ENCODE data around the gene CNTRL. TPM values are rescaled to one million over a fixed set of nuclear protein-coding genes. Genes with fewer than 3 reads are reported as not detected.

The CNTRL gene
- total RNA-seq, 3 donors from 2014 or later (not counting 1 experiment from before 2014, with no cell fraction given), result 59.1 to 74.3 (median 60.0) TPM

DNA sequence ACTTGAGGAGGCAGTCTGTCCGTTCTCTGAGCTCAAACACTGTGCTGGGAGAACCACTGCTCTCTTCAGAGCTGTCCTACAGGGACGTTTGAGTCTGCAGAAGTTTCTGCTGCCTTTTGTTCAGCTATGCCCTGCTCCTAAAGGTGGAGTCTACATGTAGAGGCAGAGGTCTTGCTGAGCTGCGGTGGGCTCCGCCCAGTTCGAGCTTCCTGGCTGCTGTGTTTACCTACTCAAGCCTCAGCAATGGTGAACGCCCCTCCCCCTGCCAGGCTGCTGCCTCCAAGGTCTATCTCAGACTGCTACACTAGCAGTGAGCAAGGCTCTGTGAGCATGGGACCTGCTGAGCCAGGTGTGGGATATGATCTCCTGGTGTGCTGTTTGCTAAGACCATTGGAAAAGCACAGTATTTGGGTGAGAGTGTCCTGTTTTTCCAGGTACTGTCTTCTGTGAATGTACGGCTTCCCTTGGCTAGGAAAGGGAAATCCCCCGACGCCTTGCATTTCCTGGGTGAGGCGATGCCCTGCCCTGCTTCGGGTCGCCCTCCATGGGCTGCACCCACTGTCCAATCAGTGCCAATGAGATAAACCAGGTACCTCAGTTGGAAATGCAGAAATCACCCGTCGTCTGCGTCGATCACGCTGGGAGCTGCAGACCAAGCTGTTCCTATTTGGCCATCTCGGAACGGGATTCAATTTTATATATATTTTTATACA, 58.5 kb downstream of the CNTRL start:
- peaks cover 48 to 52% of the 10 kb centered on the region in 2 donors for H3K4me1 Mint-ChIP-seq
- DNase-seq (peak; percentile 37 to 83), ATAC-seq (peak; percentile 49 to 87 (median 81))
- H3K36me3 ChIP-seq (ENCODE audit: control insufficient read depth, insufficient read depth, low read length), result peaks cover 30% of the 10 kb centered on the region
- H3K27me3 Mint-ChIP-seq (ENCODE audit: low read depth in 2 of 2), result no peaks in the 10 kb centered on the region
- WGBS (ENCODE audit: insufficient coverage), result 40% methylated on average over 17 of the region's 19 CpGs
- peaks cover 14% of the 10 kb centered on the region for H3K4me1 ChIP-seq (ENCODE audit: control insufficient read depth, insufficient read depth, low read length)
- peak overlapping the region; percentile 28 for H3K27ac ChIP-seq (ENCODE audit: low read length)
- H3K4me3 ChIP-seq (ENCODE audit: low read length), result no peak overlapping the region
- intact Hi-C loops (cut with micrococcal nuclease), result no loop called here
- TF ChIP-seq, protein P1, sequence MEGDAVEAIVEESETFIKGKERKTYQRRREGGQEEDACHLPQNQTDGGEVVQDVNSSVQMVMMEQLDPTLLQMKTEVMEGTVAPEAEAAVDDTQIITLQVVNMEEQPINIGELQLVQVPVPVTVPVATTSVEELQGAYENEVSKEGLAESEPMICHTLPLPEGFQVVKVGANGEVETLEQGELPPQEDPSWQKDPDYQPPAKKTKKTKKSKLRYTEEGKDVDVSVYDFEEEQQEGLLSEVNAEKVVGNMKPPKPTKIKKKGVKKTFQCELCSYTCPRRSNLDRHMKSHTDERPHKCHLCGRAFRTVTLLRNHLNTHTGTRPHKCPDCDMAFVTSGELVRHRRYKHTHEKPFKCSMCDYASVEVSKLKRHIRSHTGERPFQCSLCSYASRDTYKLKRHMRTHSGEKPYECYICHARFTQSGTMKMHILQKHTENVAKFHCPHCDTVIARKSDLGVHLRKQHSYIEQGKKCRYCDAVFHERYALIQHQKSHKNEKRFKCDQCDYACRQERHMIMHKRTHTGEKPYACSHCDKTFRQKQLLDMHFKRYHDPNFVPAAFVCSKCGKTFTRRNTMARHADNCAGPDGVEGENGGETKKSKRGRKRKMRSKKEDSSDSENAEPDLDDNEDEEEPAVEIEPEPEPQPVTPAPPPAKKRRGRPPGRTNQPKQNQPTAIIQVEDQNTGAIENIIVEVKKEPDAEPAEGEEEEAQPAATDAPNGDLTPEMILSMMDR (IDR thresholded peaks at IDR 0.05), result no peak
- H3K9me3 Mint-ChIP-seq, result no peaks in the 10 kb centered on the region
- H3K36me3 Mint-ChIP-seq, result peaks cover 18% of the 10 kb centered on the region
- peak overlapping the region; percentile 53 for H3K4me3 Mint-ChIP-seq
- H3K27ac Mint-ChIP-seq, result peak overlapping the region; percentile 57
- no peaks in the 10 kb centered on the region for H3K27me3 ChIP-seq (ENCODE audit: control insufficient read depth, insufficient read depth, low read length)
- no peaks in the 10 kb centered on the region for H3K9me3 ChIP-seq (ENCODE audit: control insufficient read depth, insufficient read depth, low read length)

DNA sequence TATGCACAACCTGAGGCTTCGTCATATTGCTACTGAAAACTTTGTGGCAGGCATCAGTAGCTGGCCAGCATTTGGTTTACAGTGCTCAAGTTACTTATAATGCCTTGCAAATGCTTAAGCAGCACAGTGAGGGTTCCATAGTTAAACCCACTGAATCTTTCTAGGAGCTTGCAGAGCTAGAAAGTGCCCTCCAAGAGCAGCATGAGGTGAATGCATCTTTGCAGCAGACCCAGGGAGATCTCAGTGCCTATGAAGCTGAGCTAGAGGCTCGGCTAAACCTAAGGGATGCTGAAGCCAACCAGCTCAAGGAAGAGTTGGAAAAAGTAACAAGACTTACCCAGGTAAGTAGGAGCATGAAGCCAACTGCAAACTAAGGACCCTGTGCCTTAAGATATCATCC, 60.9 kb downstream of the CNTRL start:
- no peak overlapping the region for H3K4me3 ChIP-seq (ENCODE audit: low read length)
- peaks cover 38% of the 10 kb centered on the region for H3K36me3 Mint-ChIP-seq
- DNase-seq (no peak), ATAC-seq (no peak)
- WGBS (ENCODE audit: insufficient coverage), result 95% methylated on average over 2 of the region's 2 CpGs
- no peaks in the 10 kb centered on the region for H3K27me3 ChIP-seq (ENCODE audit: control insufficient read depth, insufficient read depth, low read length)
- H3K36me3 ChIP-seq (ENCODE audit: control insufficient read depth, insufficient read depth, low read length), result peaks cover 53% of the 10 kb centered on the region
- peaks cover 14% of the 10 kb centered on the region for H3K4me1 ChIP-seq (ENCODE audit: control insufficient read depth, insufficient read depth, low read length)
- TF ChIP-seq, protein P1 (IDR thresholded peaks at IDR 0.05), result no peak
- intact Hi-C loops (cut with micrococcal nuclease), result no loop called here
- H3K27ac ChIP-seq (ENCODE audit: low read length), result no peak overlapping the region
- H3K27ac Mint-ChIP-seq, result no peak overlapping the region
- H3K4me1 Mint-ChIP-seq, result peaks cover 33 to 35% of the 10 kb centered on the region in 2 donors
- H3K9me3 ChIP-seq (ENCODE audit: control insufficient read depth, insufficient read depth, low read length), result no peaks in the 10 kb centered on the region
- H3K27me3 Mint-ChIP-seq (ENCODE audit: low read depth in 2 of 2), result no peaks in the 10 kb centered on the region
- H3K9me3 Mint-ChIP-seq, result no peaks in the 10 kb centered on the region
- H3K4me3 Mint-ChIP-seq, result no peak overlapping the region

DNA sequence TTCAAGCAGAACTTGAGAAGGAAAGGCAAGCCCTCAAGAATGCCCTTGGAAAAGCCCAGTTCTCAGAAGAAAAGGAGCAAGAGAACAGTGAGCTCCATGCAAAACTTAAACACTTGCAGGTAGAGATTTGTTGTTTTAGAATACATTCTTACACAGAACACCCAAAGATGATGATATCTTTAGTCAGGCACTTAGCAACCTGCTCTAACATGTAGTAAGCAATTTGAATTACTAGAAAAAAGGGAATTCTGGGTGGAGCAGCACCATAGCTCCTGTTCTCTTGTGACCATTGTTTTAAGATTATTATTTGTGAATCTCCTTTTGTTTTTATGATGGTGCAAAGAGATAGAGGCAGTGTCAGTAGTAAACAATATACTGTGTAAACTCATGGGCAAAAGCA, 63.8 kb downstream of the CNTRL start:
- Histone ChIP-seq H3K4me1 (ENCODE audit: control insufficient read depth, insufficient read depth, low read length) (peaks cover 1% of the 10 kb centered on the region), H3K4me3 (ENCODE audit: low read length) (no peak overlapping the region), H3K27ac (ENCODE audit: low read length) (no peak overlapping the region), H3K9me3 (ENCODE audit: control insufficient read depth, insufficient read depth, low read length) (no peaks in the 10 kb centered on the region), H3K36me3 (ENCODE audit: control insufficient read depth, insufficient read depth, low read length) (peaks cover 83% of the 10 kb centered on the region), H3K27me3 (ENCODE audit: control insufficient read depth, insufficient read depth, low read length) (no peaks in the 10 kb centered on the region)
- ATAC-seq, result no peak
- no peak overlapping the region for H3K27ac Mint-ChIP-seq
- TF ChIP-seq, protein P1 (IDR thresholded peaks at IDR 0.05), result no peak
- DNase-seq, result no peak
- H3K4me3 Mint-ChIP-seq, result no peak overlapping the region
- peaks cover 65% of the 10 kb centered on the region for H3K36me3 Mint-ChIP-seq
- peaks cover 12 to 16% of the 10 kb centered on the region in 2 donors for H3K4me1 Mint-ChIP-seq
- intact Hi-C loops (cut with micrococcal nuclease), result no loop called here
- H3K27me3 Mint-ChIP-seq (ENCODE audit: low read depth in 2 of 2), result no peaks in the 10 kb centered on the region
- H3K9me3 Mint-ChIP-seq, result no peaks in the 10 kb centered on the region

DNA sequence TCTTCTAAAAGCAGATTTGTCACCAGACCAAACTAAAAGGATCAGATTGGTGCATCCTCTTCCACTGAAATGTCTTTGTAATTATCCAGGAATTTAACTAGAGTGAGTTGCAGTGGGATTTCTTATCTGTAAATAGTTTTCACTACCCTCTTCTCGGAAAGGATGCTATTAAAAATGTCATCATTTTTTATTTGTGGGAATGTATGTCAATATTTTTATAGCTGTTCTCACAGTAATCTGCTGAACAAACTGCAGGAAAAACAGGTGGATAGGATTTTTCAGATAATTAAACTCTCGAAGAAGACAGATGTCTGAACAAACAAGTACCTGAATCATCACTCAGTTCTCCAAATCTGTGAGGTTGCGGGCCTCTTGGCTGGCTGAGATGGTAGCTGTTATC, 64.2 kb downstream of the CNTRL start:
- Mint-ChIP-seq H3K9me3 (no peaks in the 10 kb centered on the region), H3K27ac (no peak overlapping the region)

More for the DNA sequence above, 64.2 kb downstream of the CNTRL start:
- peaks cover 67% of the 10 kb centered on the region for H3K36me3 Mint-ChIP-seq
- no peak overlapping the region for H3K4me3 Mint-ChIP-seq
- DNase-seq (no peak), ATAC-seq (no peak)
- peaks cover 12 to 16% of the 10 kb centered on the region in 2 donors for H3K4me1 Mint-ChIP-seq
- no peak overlapping the region for H3K27ac ChIP-seq (ENCODE audit: low read length)
- TF ChIP-seq, protein P1 (IDR thresholded peaks at IDR 0.05), result no peak
- H3K9me3 ChIP-seq (ENCODE audit: control insufficient read depth, insufficient read depth, low read length), result no peaks in the 10 kb centered on the region
- no peaks in the 10 kb centered on the region for H3K27me3 ChIP-seq (ENCODE audit: control insufficient read depth, insufficient read depth, low read length)
- H3K36me3 ChIP-seq (ENCODE audit: control insufficient read depth, insufficient read depth, low read length), result peaks cover 84% of the 10 kb centered on the region
- H3K27me3 Mint-ChIP-seq (ENCODE audit: low read depth in 2 of 2), result no peaks in the 10 kb centered on the region
- 100% methylated on average over 1 of the region's 3 CpGs for WGBS (ENCODE audit: insufficient coverage)
- intact Hi-C loops (cut with micrococcal nuclease), result no loop called here
- no peaks in the 10 kb centered on the region for H3K4me1 ChIP-seq (ENCODE audit: control insufficient read depth, insufficient read depth, low read length)
- no peak overlapping the region for H3K4me3 ChIP-seq (ENCODE audit: low read length)

Data from natural killer cell (primary cell).